K562 (cell line): Measurements from ENCODE around the gene TLE3. TPM values are rescaled to one million over a fixed set of nuclear protein-coding genes. Genes with fewer than 3 reads are reported as not detected.

Experiments used
- FOS ChIP-seq: IDR thresholded peaks from 3 replicates; pipeline ENCODE4 v1.6.1; 2011; ENCODE audit not compliant: insufficient read length; ENCODE audit errors: extremely low read depth
- MYC ChIP-seq, 2 experiments: fragments of 250-450 bp in 1 of 2; sonication (Bioruptor Pico) in 1 of 2; IDR thresholded peaks; 2 replicates each; pipeline versions ENCODE4 v1.5.1 to v1.6.1; 2012 to 2021; ENCODE audit warnings: low read depth in 2 of 2, borderline replicate concordance in 1 of 2, improper control_type of control experiment in 1 of 2, low read length in 1 of 2, mild to moderate bottlenecking in 1 of 2, moderate library complexity in 1 of 2
- NR1H2 ChIP-seq: sonication (generic); formaldehyde crosslinking; IDR thresholded peaks from 2 replicates; pipeline ENCODE4 v1.4.0; 2020; ENCODE audit warnings: mild to moderate bottlenecking, missing genetic modification reagents
- POLR3A ChIP-seq: IDR thresholded peaks from 2 replicates; pipeline ENCODE4 v1.6.1; 2011; ENCODE audit warnings: borderline replicate concordance, mild to moderate bottlenecking, moderate library complexity; ENCODE audit not compliant: insufficient read length, insufficient read depth; ENCODE audit errors: extremely low read depth
- TAF1 ChIP-seq: IDR thresholded peaks from 2 replicates; pipeline ENCODE4 v1.6.1; 2011; ENCODE audit warnings: mild to moderate bottlenecking, low read length, moderate library complexity; ENCODE audit not compliant: insufficient read depth, control insufficient read depth, severe bottlenecking; ENCODE audit errors: extremely low read depth
- THRAP3 ChIP-seq: fragments of 450-650 bp; IDR thresholded peaks from 2 replicates; pipeline ENCODE4 v1.6.1; 2016; ENCODE audit warnings: mild to moderate bottlenecking, inconsistent platforms, borderline replicate concordance
- ZFPM2 ChIP-seq: fragments of 250-450 bp; sonication (Bioruptor Pico); IDR thresholded peaks from 2 replicates; pipeline ENCODE4 v1.5.1; 2022; ENCODE audit warnings: mild to moderate bottlenecking
- polyA plus RNA-seq, 8 experiments: library from polyadenylated mRNA; depleted of rRNA in 4 of 8; stranded (reverse) in 5 of 8; unstranded in 3 of 8; fragments of >200 nt; fragmentation: Nextera tagmentation in 2 of 8; fragmentation: Illumina TruSeq in 1 of 8; extraction: Ambion mirVana in 2 of 8; extraction: Trizol in 1 of 8; gene quantifications; 2 replicates each; pipeline versions ENCODE4 v1.2.1 to v1.2.3, GENCODE V29; 2011 to 2014; ENCODE audit warnings: inconsistent platforms in 1 of 8, missing spikeins in 1 of 8
- total RNA-seq, 7 experiments: library from RNA; depleted of rRNA in 6 of 7; stranded (reverse); fragments of >200 nt in 6 of 7; fragmentation: Illumina TruSeq in 2 of 7; extraction: Trizol in 2 of 7; gene quantifications; 2 replicates each; pipeline versions ENCODE4 v1.2.1 to v1.2.3, GENCODE V29; 2011 to 2021; ENCODE audit warnings: low replicate concordance in 1 of 7
- TF ChIP-seq, protein P1 (sequence below): sonication (generic); formaldehyde crosslinking; IDR thresholded peaks from 2 replicates; pipeline ENCODE4 v1.4.0; 2020; ENCODE audit warnings: mild to moderate bottlenecking, missing genetic modification reagents

The TLE3 gene
- total and polyA plus RNA-seq, 9 of the 15 experiments (the other 6 are each of a cell fraction or from before 2014, with no cell fraction given), result 1.5 to 84.2 (median 14.1) TPM

DNA sequence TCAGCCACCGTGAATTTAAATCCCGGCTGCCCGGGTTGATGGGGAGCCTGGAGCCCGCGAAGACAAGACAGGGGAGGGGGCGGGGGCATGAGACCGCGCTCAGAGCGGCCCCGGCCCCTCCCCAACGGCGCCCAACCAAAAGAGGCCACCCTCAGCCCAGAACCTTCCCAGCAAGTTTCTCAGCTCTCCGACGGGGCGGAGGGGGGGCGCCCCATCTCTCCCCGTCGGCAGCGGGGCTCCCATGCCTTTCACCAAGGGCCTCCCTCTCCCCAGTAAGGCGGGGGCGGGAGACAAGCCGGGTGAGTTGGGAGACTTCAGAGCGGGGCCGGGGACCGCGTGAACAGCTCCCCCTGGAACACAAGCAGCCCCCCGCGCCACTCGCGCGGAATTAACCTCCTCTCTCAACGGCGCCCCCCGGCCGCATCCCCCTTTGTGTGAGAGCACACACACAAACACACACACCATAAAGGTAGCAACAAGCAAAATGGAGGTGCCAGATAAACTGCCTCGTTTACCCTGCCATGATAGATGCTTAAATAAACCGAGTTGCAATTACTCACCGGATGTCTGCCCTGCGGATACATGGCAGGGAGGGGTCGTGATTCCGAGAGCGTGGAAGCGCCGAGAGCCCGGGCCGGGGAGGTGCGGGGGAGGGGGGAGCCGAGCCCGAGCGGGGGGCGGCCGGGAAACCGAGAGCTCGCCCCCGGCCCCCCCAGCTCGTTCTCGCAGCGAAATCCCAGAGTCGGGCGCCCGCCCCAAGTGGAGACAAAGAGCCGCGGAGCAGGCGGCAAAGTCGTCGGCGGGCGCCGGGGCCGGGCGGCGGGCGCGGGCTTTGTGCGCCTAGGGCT, 1.3 kb downstream of the TLE3 start (continued):
- TF ChIP-seq MYC (IDR thresholded peaks at IDR 0.05; ENCODE audit: low read depth, low read length) (no peak; the same call in 1 of the 2 replicates), MYC (CRISPR knock-in tag; IDR thresholded peaks at IDR 0.05; ENCODE audit: borderline replicate concordance, low read depth) (no peak), POLR3A (no peak), TAF1 (no peak), ZFPM2 (no peak), THRAP3 (no peak), NR1H2 (no peak), FOS (no peak)
- TF ChIP-seq, protein P1, sequence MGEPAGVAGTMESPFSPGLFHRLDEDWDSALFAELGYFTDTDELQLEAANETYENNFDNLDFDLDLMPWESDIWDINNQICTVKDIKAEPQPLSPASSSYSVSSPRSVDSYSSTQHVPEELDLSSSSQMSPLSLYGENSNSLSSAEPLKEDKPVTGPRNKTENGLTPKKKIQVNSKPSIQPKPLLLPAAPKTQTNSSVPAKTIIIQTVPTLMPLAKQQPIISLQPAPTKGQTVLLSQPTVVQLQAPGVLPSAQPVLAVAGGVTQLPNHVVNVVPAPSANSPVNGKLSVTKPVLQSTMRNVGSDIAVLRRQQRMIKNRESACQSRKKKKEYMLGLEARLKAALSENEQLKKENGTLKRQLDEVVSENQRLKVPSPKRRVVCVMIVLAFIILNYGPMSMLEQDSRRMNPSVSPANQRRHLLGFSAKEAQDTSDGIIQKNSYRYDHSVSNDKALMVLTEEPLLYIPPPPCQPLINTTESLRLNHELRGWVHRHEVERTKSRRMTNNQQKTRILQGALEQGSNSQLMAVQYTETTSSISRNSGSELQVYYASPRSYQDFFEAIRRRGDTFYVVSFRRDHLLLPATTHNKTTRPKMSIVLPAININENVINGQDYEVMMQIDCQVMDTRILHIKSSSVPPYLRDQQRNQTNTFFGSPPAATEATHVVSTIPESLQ (CRISPR knock-in tag), result no peak
